Activated CD8-positive, alpha-beta T cell treated with anti-CD3 and anti-CD28 coated beads for 36 hours (primary cell): ENCODE data around the gene PRR15. TPM values are rescaled to one million over a fixed set of nuclear protein-coding genes. Genes with fewer than 3 reads are reported as not detected.

Source experiments
- ATAC-seq: fragments of 200-7000 bp; cut with Tn5 transposase; one replicate; pipeline ENCODE4 v1.10.0; 2021; ENCODE audit warnings: mild to moderate bottlenecking, moderate library complexity
- CTCF ChIA-PET: fragments of 350-600 bp; sonication (Branson Sonifier 250); formaldehyde crosslinking; loops from one replicate; lab custom pipeline; 2021; ENCODE audit warnings: antibody characterized with exemption; lab: Charles Lee
- POLR2A ChIA-PET: fragments of 350-600 bp; sonication (Branson Sonifier 250); formaldehyde crosslinking; loops from one replicate; lab custom pipeline; 2021; ENCODE audit warnings: antibody characterized with exemption; lab: Charles Lee
- DNase-seq: peaks from one replicate; pipeline ENCODE4 v3.0.0-alpha.2; 2020
- H3K27ac Mint-ChIP-seq: one replicate; pipeline ENCODE4 v1.8.0; 2021; ENCODE audit warnings: mild to moderate bottlenecking, mixed read lengths
- H3K27me3 Mint-ChIP-seq: one replicate; pipeline ENCODE4 v1.8.0; 2021; ENCODE audit warnings: mixed read lengths
- H3K36me3 Mint-ChIP-seq: one replicate; pipeline ENCODE4 v1.8.0; 2021; ENCODE audit warnings: low read depth, mixed read lengths
- H3K4me1 Mint-ChIP-seq: one replicate; pipeline ENCODE4 v1.8.0; 2021; ENCODE audit warnings: low read depth, mixed read lengths
- H3K4me3 Mint-ChIP-seq: one replicate; pipeline ENCODE4 v1.8.0; 2021; ENCODE audit warnings: mild to moderate bottlenecking, moderate library complexity, mixed read lengths
- H3K9me3 Mint-ChIP-seq: one replicate; pipeline ENCODE4 v1.8.0; 2021; ENCODE audit warnings: mixed read lengths
- CTCF ChIP-seq: fragments of 200-600 bp; IDR thresholded peaks from one replicate; pipeline ENCODE4 v1.8.0; 2022; ENCODE audit warnings: antibody characterized with exemption, mild to moderate bottlenecking
- intact Hi-C: fragments of 100-400 bp; cut with micrococcal nuclease; formaldehyde crosslinking; loops from one replicate; pipeline ENCODE4 v1.10.0; 2022
- total RNA-seq, 2 experiments: library from RNA; stranded (reverse); gene quantifications; one replicate each; pipeline ENCODE4 v1.2.3, GENCODE V29; 2021

Gene PRR15
- total RNA-seq, 2 experiments from 2014 or later = not detected

- H3K4me1 Mint-ChIP-seq = no peaks in the 10 kb centered on the region
- no peak for TF ChIP-seq CTCF
- H3K9me3 Mint-ChIP-seq = no peaks in the 10 kb centered on the region
- H3K4me3 Mint-ChIP-seq = no peak overlapping the region
- ATAC-seq (no peak), DNase-seq (no peak)
- CTCF ChIA-PET = no interaction called here
- peaks cover 30% of the 10 kb centered on the region for H3K27me3 Mint-ChIP-seq
- POLR2A ChIA-PET = no interaction called here
- H3K27ac Mint-ChIP-seq = no peak overlapping the region
- intact Hi-C loops = no loop called here
- no peaks in the 10 kb centered on the region for H3K36me3 Mint-ChIP-seq
Measured at GRCh38 chr7:29555061-29555460, 8.6 kb upstream of the PRR15 start.

- H3K9me3 Mint-ChIP-seq = no peaks in the 10 kb centered on the region
- POLR2A ChIA-PET = no interaction called here
- no peak for TF ChIP-seq CTCF
- DNase-seq (no peak), ATAC-seq (no peak)
- CTCF ChIA-PET = no interaction called here
- no peak overlapping the region for H3K4me3 Mint-ChIP-seq
- H3K27me3 Mint-ChIP-seq = peaks cover 39% of the 10 kb centered on the region
- H3K27ac Mint-ChIP-seq = no peak overlapping the region
- intact Hi-C loops = no loop called here
- H3K36me3 Mint-ChIP-seq = no peaks in the 10 kb centered on the region
- H3K4me1 Mint-ChIP-seq = no peaks in the 10 kb centered on the region
Measured at GRCh38 chr7:29556405-29557195, 7.0 kb upstream of the PRR15 start.

- Mint-ChIP-seq H3K27me3 (peaks cover 43% of the 10 kb centered on the region), H3K4me1 (no peaks in the 10 kb centered on the region), H3K27ac (no peak overlapping the region), H3K9me3 (no peaks in the 10 kb centered on the region), H3K36me3 (no peaks in the 10 kb centered on the region), H3K4me3 (no peak overlapping the region)
- no peak for DNase-seq
- intact Hi-C loops = no loop called here
- TF ChIP-seq CTCF = no peak
- POLR2A ChIA-PET = no interaction called here
- ATAC-seq = no peak
- CTCF ChIA-PET = no interaction called here
Measured at GRCh38 chr7:29557954-29558353, 5.7 kb upstream of the PRR15 start.

GRCh38 chr7:29561271-29561670 is 2.4 kb upstream of the PRR15 start:
- TF ChIP-seq CTCF = no peak
- peaks cover 19% of the 10 kb centered on the region for H3K4me1 Mint-ChIP-seq
- DNase-seq (no peak), ATAC-seq (no peak)
- intact Hi-C loops = no loop called here
- H3K36me3 Mint-ChIP-seq = no peaks in the 10 kb centered on the region
- H3K27ac Mint-ChIP-seq = no peak overlapping the region
- POLR2A ChIA-PET = interaction anchor here (0.9 kb wide), 1 partner anchor 18 kb away, joined by 3 read pairs; no protein-coding TSS in a partner anchor
- no peaks in the 10 kb centered on the region for H3K9me3 Mint-ChIP-seq
- no peak overlapping the region for H3K4me3 Mint-ChIP-seq
- CTCF ChIA-PET = no interaction called here
- H3K27me3 Mint-ChIP-seq = peaks cover 62% of the 10 kb centered on the region

GRCh38 chr7:29562307-29562706 is 1.3 kb upstream of the PRR15 start:
- H3K27me3 Mint-ChIP-seq = peaks cover 69% of the 10 kb centered on the region

More at GRCh38 chr7:29562307-29562706, 1.3 kb upstream of the PRR15 start:
- TF ChIP-seq CTCF = no peak
- intact Hi-C loops = no loop called here
- ChIA-PET CTCF (interaction anchor here (0.6 kb wide), 1 partner anchor 261 kb away, joined by 3 read pairs; no protein-coding TSS in a partner anchor), POLR2A (no interaction called here)
- Mint-ChIP-seq H3K4me1 (peaks cover 19% of the 10 kb centered on the region), H3K4me3 (no peak overlapping the region), H3K36me3 (no peaks in the 10 kb centered on the region), H3K9me3 (no peaks in the 10 kb centered on the region), H3K27ac (no peak overlapping the region)
- no peak for ATAC-seq
- DNase-seq = no peak
